HCT116 (cell line): ENCODE results near the gene CNKSR3. TPM values are rescaled to one million over a fixed set of nuclear protein-coding genes. Genes with fewer than 3 reads are reported as not detected.

Experiments
- ATAC-seq: fragments of 200-7000 bp; cut with Tn5 transposase; 2 replicates; pipeline ENCODE4 v1.9.1; 2020; ENCODE audit warnings: mild to moderate bottlenecking, moderate library complexity
- BruUV-seq: library from RNA; stranded (reverse); fragments of 400-500 nt; replicated peaks from 2 replicates; lab custom pipeline; 2021; lab: Mats Ljungman, UMichigan
- CTCF ChIA-PET: fragments of 300-600 bp; sonication (Branson Sonifier 250); formaldehyde crosslinking; loops from one replicate; lab custom pipeline; 2021; ENCODE audit warnings: antibody characterized with exemption; lab: Charles Lee
- POLR2A ChIA-PET: fragments of 300-600, 350-600 bp; sonication (Branson Sonifier 250); formaldehyde crosslinking; loops from one replicate; lab custom pipeline; 2021; ENCODE audit warnings: antibody characterized with exemption; lab: Charles Lee
- RAD21 ChIA-PET, 2 experiments: fragments of 300-600 bp; sonication (Branson Sonifier 250); formaldehyde crosslinking; loops; one replicate each; lab custom pipeline; 2023; ENCODE audit warnings: low total read pairs in 2 of 2; ENCODE audit not compliant: uncharacterized antibody in 2 of 2, unreplicated experiment in 2 of 2, low non-redundant PET in 1 of 2; lab: Charles Lee
- DNase-seq: peaks from one replicate; pipeline ENCODE4 v3.0.0-alpha.2; 2010; ENCODE audit warnings: low read depth, low spot score
- H2AFZ ChIP-seq: fragments of 200-600 bp; shearing (Covaris generic), sonication (generic); 2 replicates; pipeline ENCODE4 v1.6.1; 2017; ENCODE audit warnings: low read depth, mixed run types, mixed read lengths, antibody characterized with exemption, low read length; ENCODE audit not compliant: poor library complexity, severe bottlenecking
- H3K27ac ChIP-seq: 2 replicates; pipeline ENCODE4 v1.5.1; 2012; ENCODE audit warnings: low read depth, low read length
- H3K27me3 ChIP-seq: fragments of 200-600 bp; sonication (generic); 2 replicates; pipeline ENCODE4 v1.6.1; 2016; ENCODE audit warnings: mixed run types, low read length, mixed read lengths; ENCODE audit not compliant: insufficient read depth
- H3K36me3 ChIP-seq, 2 experiments: fragments of 200-500 bp in 1 of 2; fragments of 200-600 bp in 1 of 2; sonication (Bioruptor generic) in 1 of 2; sonication (generic) in 1 of 2; 2 replicates each; pipeline versions ENCODE4 v1.5.1 to v1.6.1; 2014 to 2016; ENCODE audit warnings: low read length in 2 of 2, inconsistent platforms in 1 of 2, mixed read lengths in 1 of 2, mixed run types in 1 of 2; ENCODE audit not compliant: insufficient read depth in 2 of 2, control insufficient read depth in 1 of 2
- H3K4me1 ChIP-seq, 2 experiments: fragments of 200-600 bp in 1 of 2; sonication (generic) in 1 of 2; 2 replicates each; pipeline versions ENCODE4 v1.5.1 to v1.6.1; 2012 to 2017; ENCODE audit warnings: low read length in 2 of 2, inconsistent platforms in 1 of 2, mild to moderate bottlenecking in 1 of 2, mixed read lengths in 1 of 2, mixed run types in 1 of 2, moderate library complexity in 1 of 2; ENCODE audit not compliant: insufficient read depth in 2 of 2, control insufficient read depth in 1 of 2
- H3K4me2 ChIP-seq: fragments of 200-600 bp; sonication (generic); 2 replicates; pipeline ENCODE4 v1.6.1; 2017; ENCODE audit warnings: mixed run types, low read length, mixed read lengths
- H3K4me3 ChIP-seq, 2 experiments: fragments of 200-600 bp in 1 of 2; sonication (generic) in 1 of 2; replicated peaks in 1 of 2; 2 replicates each; pipeline ENCODE4 v1.5.1; 2011 to 2016; ENCODE audit warnings: low read length in 2 of 2, control low read depth in 1 of 2, low read depth in 1 of 2, mild to moderate bottlenecking in 1 of 2, mixed read lengths in 1 of 2, mixed run types in 1 of 2
- H3K79me2 ChIP-seq: fragments of 200-600 bp; sonication (generic); 2 replicates; pipeline ENCODE4 v1.6.1; 2017; ENCODE audit warnings: mild to moderate bottlenecking, mixed run types, low read length, moderate library complexity, mixed read lengths; ENCODE audit not compliant: insufficient read depth
- H3K9ac ChIP-seq: fragments of 200-600 bp; sonication (generic); 2 replicates; pipeline ENCODE4 v1.6.1; 2016; ENCODE audit warnings: low read length, mixed read lengths
- H3K9me2 ChIP-seq: fragments of 200-600 bp; sonication (generic), shearing (Covaris generic); 2 replicates; pipeline ENCODE4 v1.6.1; 2017; ENCODE audit warnings: mixed run types, mild to moderate bottlenecking, moderate library complexity; ENCODE audit not compliant: insufficient read depth
- H3K9me3 ChIP-seq, 2 experiments: fragments of 200-500 bp in 1 of 2; fragments of 200-600 bp in 1 of 2; sonication (Bioruptor generic) in 1 of 2; sonication (generic) in 1 of 2; 2 replicates each; pipeline ENCODE4 v1.6.1; 2014 to 2017; ENCODE audit warnings: low read length in 2 of 2, mixed read lengths in 2 of 2, inconsistent platforms in 1 of 2, low read depth in 1 of 2, mild to moderate bottlenecking in 1 of 2, mixed run types in 1 of 2, moderate library complexity in 1 of 2; ENCODE audit not compliant: control insufficient read depth in 1 of 2, insufficient read depth in 1 of 2
- H4K20me1 ChIP-seq: fragments of 200-600 bp; sonication (generic), shearing (Covaris generic); 2 replicates; pipeline ENCODE4 v1.6.1; 2017; ENCODE audit warnings: mixed run types, mild to moderate bottlenecking, moderate library complexity; ENCODE audit not compliant: insufficient read depth
- ATF3 ChIP-seq: IDR thresholded peaks from 2 replicates; pipeline ENCODE4 v1.6.1; 2012
- CBX3 ChIP-seq: IDR thresholded peaks from 2 replicates; pipeline ENCODE4 v1.6.1; 2012; ENCODE audit warnings: low read depth
- CEBPB ChIP-seq: IDR thresholded peaks from 2 replicates; pipeline ENCODE4 v1.6.1; 2012; ENCODE audit warnings: low read depth
- ELF1 ChIP-seq: IDR thresholded peaks from 2 replicates; pipeline ENCODE4 v1.6.1; 2012; ENCODE audit warnings: low read depth, borderline replicate concordance
- FOSL1 ChIP-seq: IDR thresholded peaks from 2 replicates; pipeline ENCODE4 v1.6.1; 2012; ENCODE audit warnings: low read depth
- POLR2A ChIP-seq: IDR thresholded peaks from 2 replicates; pipeline ENCODE4 v1.7.0; 2011; ENCODE audit warnings: borderline replicate concordance; ENCODE audit not compliant: insufficient read depth, insufficient read length; ENCODE audit errors: extremely low read depth
- POLR2AphosphoS5 ChIP-seq: IDR thresholded peaks from 2 replicates; pipeline ENCODE4 v1.6.1; 2011; ENCODE audit warnings: mild to moderate bottlenecking, low read depth, low read length, moderate library complexity
- SIN3A ChIP-seq: IDR thresholded peaks from 2 replicates; pipeline ENCODE4 v1.6.1; 2012; ENCODE audit warnings: low read depth
- SP1 ChIP-seq: IDR thresholded peaks from 2 replicates; pipeline ENCODE4 v1.6.1; 2012; ENCODE audit warnings: low read depth
- SRF ChIP-seq: IDR thresholded peaks from 2 replicates; pipeline ENCODE4 v1.6.1; 2012; ENCODE audit warnings: low read depth
- TCF7L2 ChIP-seq: IDR thresholded peaks from 2 replicates; pipeline ENCODE4 v1.7.0; 2011; ENCODE audit warnings: borderline replicate concordance, inconsistent platforms; ENCODE audit not compliant: insufficient read depth, insufficient read length; ENCODE audit errors: extremely low read depth
- ZBTB33 ChIP-seq: IDR thresholded peaks from 2 replicates; pipeline ENCODE4 v1.6.1; 2011; ENCODE audit warnings: mild to moderate bottlenecking, low read length, moderate library complexity; ENCODE audit not compliant: insufficient replicate concordance; ENCODE audit errors: extremely low read depth
- intact Hi-C: fragments of 100-400 bp; cut with micrococcal nuclease; formaldehyde crosslinking; loops from 2 replicates; pipeline ENCODE4 v1.10.0; 2022
- total RNA-seq: library from RNA; stranded (reverse); gene quantifications from one replicate; pipeline ENCODE4 v1.2.1, GENCODE V29; 2021; ENCODE audit not compliant: unreplicated experiment

The CNKSR3 gene
- total RNA-seq, 1 experiment from 2014 or later: 15.4 TPM

- no peak for TF ChIP-seq TCF7L2
- no peak for TF ChIP-seq ZBTB33
- no peak for TF ChIP-seq CEBPB
- TF ChIP-seq ELF1: no peak
- no peak for TF ChIP-seq CBX3
- TF ChIP-seq SIN3A: no peak
- no peak for TF ChIP-seq POLR2A
- no peak for TF ChIP-seq ATF3
- TF ChIP-seq SP1: no peak
These were observed 12.0 kb downstream of the CNKSR3 start (continued) for GRCh38 chr6:154498340-154498934.

- ChIA-PET CTCF (no interaction called here), RAD21 (no interaction called here), POLR2A (interaction anchor here (0.8 kb wide), 1 partner anchor 12 kb away, joined by 3 read pairs; no protein-coding TSS in a partner anchor)
- Histone ChIP-seq H3K4me2 (no peak overlapping the region), H3K27me3 (no peaks in the 10 kb centered on the region), H3K79me2 (peaks cover 39% of the 10 kb centered on the region), H3K9ac (no peak overlapping the region), H2AFZ (no peak overlapping the region), H3K9me2 (no peaks in the 10 kb centered on the region), H3K27ac (no peak overlapping the region), H4K20me1 (no peaks in the 10 kb centered on the region; the same call in 1 of the 2 replicates), H3K4me1 (peaks cover 2 to 11% of the 10 kb centered on the region in 2 experiments; a peak in 2 of 4 replicates), H3K36me3 (no peaks in the 10 kb centered on the region), H3K4me3 (no peak overlapping the region), H3K9me3 (no peaks in the 10 kb centered on the region)
- TF ChIP-seq ELF1: no peak
- TF ChIP-seq FOSL1: no peak
- no peak for TF ChIP-seq ZBTB33
- no peak for TF ChIP-seq POLR2AphosphoS5
- TF ChIP-seq SRF: no peak
- no peak for TF ChIP-seq ATF3
- TF ChIP-seq TCF7L2: no peak
- ATAC-seq (no peak), DNase-seq (no peak)
- intact Hi-C loops: no loop called here
- no TSS peak for BruUV-seq
These were observed 13.5 kb downstream of the CNKSR3 start for GRCh38 chr6:154496793-154497517.
